Measurements from ENCODE around the gene GLI1.

DNA sequence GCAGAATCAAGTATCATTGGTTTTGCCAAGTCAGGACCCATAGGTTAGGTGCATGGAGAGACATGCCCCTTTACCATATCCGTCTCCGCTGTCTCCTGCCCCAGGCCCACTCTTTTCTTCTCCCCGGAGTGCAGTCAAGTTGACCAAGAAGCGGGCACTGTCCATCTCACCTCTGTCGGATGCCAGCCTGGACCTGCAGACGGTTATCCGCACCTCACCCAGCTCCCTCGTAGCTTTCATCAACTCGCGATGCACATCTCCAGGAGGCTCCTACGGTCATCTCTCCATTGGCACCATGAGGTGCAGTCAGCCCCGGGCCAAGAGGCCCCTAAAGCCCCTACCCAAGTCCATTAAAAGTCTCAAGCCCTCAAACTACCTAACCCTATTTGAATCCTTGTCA is 5.0 kb downstream of the GLI1 start:
- TF ChIP-seq CTCF (IDR thresholded peaks at IDR 0.05 in 8 of 11, conservative IDR thresholded peaks at IDR 0.05 in 3 of 11) (no peak), POLR2A (IDR thresholded peaks at IDR 0.05) (no peak)
